Stomach (tissue), 4 donors: ENCODE data around the gene IRF4.

Experiments used
- POLR2A ChIP-seq, 4 donors: fragments of 450-650 bp; IDR thresholded peaks; one replicate each; pipeline ENCODE4 v1.6.1; 2016; ENCODE audit warnings: antibody characterized with exemption in 4 of 4, control low read depth in 2 of 4, mild to moderate bottlenecking in 1 of 4, moderate library complexity in 1 of 4
- TF ChIP-seq, protein P1 (sequence below), 7 experiments: fragments of 450-650 bp in 4 of 7; fragments of 200-600 bp in 3 of 7; sonication (generic) in 3 of 7; IDR thresholded peaks; one replicate each; pipeline ENCODE4 v1.5.1; 2016 to 2019; ENCODE audit warnings: antibody characterized with exemption in 7 of 7, control low read depth in 2 of 7, mild to moderate bottlenecking in 1 of 7

DNA sequence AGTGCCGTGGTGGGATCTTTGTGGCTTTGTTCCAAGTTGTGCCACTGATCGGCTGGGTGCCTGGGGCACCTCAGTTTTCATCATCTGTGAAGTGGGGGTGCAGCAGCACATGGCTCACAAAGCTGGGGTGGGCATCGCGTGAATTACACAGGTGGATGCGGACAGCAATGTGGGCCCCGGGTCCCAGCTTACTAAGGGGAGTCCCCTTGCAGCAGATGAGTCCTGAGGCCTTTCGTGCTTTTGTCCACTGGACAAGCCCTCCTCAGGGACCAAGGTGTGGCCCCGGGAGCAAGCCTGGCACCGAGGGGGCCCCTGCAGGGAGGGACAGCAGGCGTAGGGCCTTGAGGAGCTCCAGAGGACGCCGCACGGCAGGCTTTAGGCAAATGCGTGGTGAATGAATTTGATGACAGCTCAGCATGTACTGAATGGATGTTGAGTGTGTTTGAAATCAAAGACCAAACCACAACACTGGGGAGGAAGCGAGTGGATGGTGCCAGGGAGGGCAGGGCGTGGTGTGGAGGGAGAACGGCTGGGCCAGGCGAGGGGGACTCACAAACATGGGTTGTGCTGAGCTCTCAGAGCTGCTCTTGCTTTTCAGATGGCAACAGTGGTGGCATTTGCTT is 53.2 kb downstream of the IRF4 start:
- TF ChIP-seq, protein P1, sequence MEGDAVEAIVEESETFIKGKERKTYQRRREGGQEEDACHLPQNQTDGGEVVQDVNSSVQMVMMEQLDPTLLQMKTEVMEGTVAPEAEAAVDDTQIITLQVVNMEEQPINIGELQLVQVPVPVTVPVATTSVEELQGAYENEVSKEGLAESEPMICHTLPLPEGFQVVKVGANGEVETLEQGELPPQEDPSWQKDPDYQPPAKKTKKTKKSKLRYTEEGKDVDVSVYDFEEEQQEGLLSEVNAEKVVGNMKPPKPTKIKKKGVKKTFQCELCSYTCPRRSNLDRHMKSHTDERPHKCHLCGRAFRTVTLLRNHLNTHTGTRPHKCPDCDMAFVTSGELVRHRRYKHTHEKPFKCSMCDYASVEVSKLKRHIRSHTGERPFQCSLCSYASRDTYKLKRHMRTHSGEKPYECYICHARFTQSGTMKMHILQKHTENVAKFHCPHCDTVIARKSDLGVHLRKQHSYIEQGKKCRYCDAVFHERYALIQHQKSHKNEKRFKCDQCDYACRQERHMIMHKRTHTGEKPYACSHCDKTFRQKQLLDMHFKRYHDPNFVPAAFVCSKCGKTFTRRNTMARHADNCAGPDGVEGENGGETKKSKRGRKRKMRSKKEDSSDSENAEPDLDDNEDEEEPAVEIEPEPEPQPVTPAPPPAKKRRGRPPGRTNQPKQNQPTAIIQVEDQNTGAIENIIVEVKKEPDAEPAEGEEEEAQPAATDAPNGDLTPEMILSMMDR (IDR thresholded peaks at IDR 0.05) = no peak
- no peak for TF ChIP-seq POLR2A (IDR thresholded peaks at IDR 0.05)
